Naive B cell (primary cell): ENCODE results near the gene TSEN54. TPM values are rescaled to one million over a fixed set of nuclear protein-coding genes. Genes with fewer than 3 reads are reported as not detected.
A peak's percentile ranks its signal among the peaks of the same experiment; 100 is the strongest.

Experiments
- ATAC-seq, 2 donors: fragments of 150-1000 bp; cut with Tn5 transposase; 2 replicates each; pipeline ENCODE4 v1.10.0; 2021; ENCODE audit warnings: low read depth in 2 of 2, mild to moderate bottlenecking in 2 of 2, moderate library complexity in 2 of 2
- DNase-seq: peaks from one replicate; pipeline ENCODE4 v3.0.0; 2022
- H3K27ac Mint-ChIP-seq, 6 donors: one replicate each; pipeline ENCODE4 v1.8.0; 2020 to 2022; ENCODE audit warnings: mild to moderate bottlenecking in 6 of 6, mixed read lengths in 6 of 6, moderate library complexity in 5 of 6, inconsistent platforms in 2 of 6
- H3K27me3 Mint-ChIP-seq, 3 donors: one replicate each; pipeline ENCODE4 v1.8.0; 2021 to 2022; ENCODE audit warnings: mixed read lengths in 3 of 3, mild to moderate bottlenecking in 1 of 3
- H3K36me3 Mint-ChIP-seq, 2 donors: one replicate each; pipeline ENCODE4 v1.8.0; 2020 to 2022; ENCODE audit warnings: mixed read lengths in 2 of 2, inconsistent platforms in 1 of 2, mild to moderate bottlenecking in 1 of 2
- H3K4me1 Mint-ChIP-seq, 3 donors: one replicate each; pipeline ENCODE4 v1.8.0; 2020 to 2022; ENCODE audit warnings: mixed read lengths in 3 of 3, inconsistent platforms in 1 of 3, mild to moderate bottlenecking in 1 of 3, moderate library complexity in 1 of 3
- H3K4me3 Mint-ChIP-seq, 8 donors: one replicate each; pipeline ENCODE4 v1.8.0; 2020 to 2022; ENCODE audit warnings: mild to moderate bottlenecking in 8 of 8, mixed read lengths in 8 of 8, moderate library complexity in 8 of 8, inconsistent platforms in 2 of 8
- H3K9me3 Mint-ChIP-seq, 7 donors: one replicate each; pipeline ENCODE4 v1.8.0; 2020 to 2022; ENCODE audit warnings: mixed read lengths in 7 of 7, mild to moderate bottlenecking in 5 of 7, inconsistent platforms in 2 of 7, moderate library complexity in 1 of 7
- polyA plus RNA-seq, 6 donors: library from polyadenylated mRNA; unstranded; fragments of 300-500 nt; fragmentation: Illumina TruSeq; gene quantifications; one replicate each; pipeline ENCODE4 v1.2.3, GENCODE V29; 2021; ENCODE audit warnings: low read depth in 6 of 6

TSEN54 gene
- polyA plus RNA-seq, 6 donors from 2014 or later, result 18.3 to 42.3 (median 23.7) TPM

- Mint-ChIP-seq H3K36me3 (peaks cover 0 to under 1% of the 10 kb centered on the region in 2 donors), H3K4me3 (no peak overlapping the region), H3K9me3 (no peaks in the 10 kb centered on the region), H3K27me3 (no peaks in the 10 kb centered on the region), H3K4me1 (no peaks in the 10 kb centered on the region), H3K27ac (no peak overlapping the region)
- ATAC-seq, result no peak
- no peak for DNase-seq
Observed at GRCh38 chr17:75502721-75503329, 13.5 kb upstream of the TSEN54 start.

GRCh38 chr17:75503337-75503950, 12.9 kb upstream of the TSEN54 start:
- ATAC-seq (no peak), DNase-seq (no peak)
- H3K27ac Mint-ChIP-seq, result no peak overlapping the region
- H3K36me3 Mint-ChIP-seq, result no peaks in the 10 kb centered on the region
- no peaks in the 10 kb centered on the region for H3K27me3 Mint-ChIP-seq
- no peak overlapping the region for H3K4me3 Mint-ChIP-seq
- no peaks in the 10 kb centered on the region for H3K9me3 Mint-ChIP-seq
- H3K4me1 Mint-ChIP-seq, result no peaks in the 10 kb centered on the region

GRCh38 chr17:75503976-75504346, 12.4 kb upstream of the TSEN54 start:
- no peak for DNase-seq
- H3K27ac Mint-ChIP-seq, result no peak overlapping the region

GRCh38 chr17:75504347-75505151, 11.8 kb upstream of the TSEN54 start:
- no peaks in the 10 kb centered on the region for H3K4me1 Mint-ChIP-seq
- no peaks in the 10 kb centered on the region for H3K36me3 Mint-ChIP-seq
- ATAC-seq (peak; percentile 83 to 91), DNase-seq (peak; percentile 51)
- H3K27ac Mint-ChIP-seq, result no peak overlapping the region
- H3K4me3 Mint-ChIP-seq, result no peak overlapping the region
- H3K27me3 Mint-ChIP-seq, result no peaks in the 10 kb centered on the region
- no peaks in the 10 kb centered on the region for H3K9me3 Mint-ChIP-seq

More at GRCh38 chr17:75503976-75504346, 12.4 kb upstream of the TSEN54 start:
- no peak overlapping the region for H3K4me3 Mint-ChIP-seq
- H3K9me3 Mint-ChIP-seq, result no peaks in the 10 kb centered on the region
- H3K27me3 Mint-ChIP-seq, result no peaks in the 10 kb centered on the region
- no peak for ATAC-seq
- no peaks in the 10 kb centered on the region for H3K36me3 Mint-ChIP-seq
- H3K4me1 Mint-ChIP-seq, result no peaks in the 10 kb centered on the region

GRCh38 chr17:75505152-75505409, 11.2 kb upstream of the TSEN54 start:
- H3K4me1 Mint-ChIP-seq, result no peaks in the 10 kb centered on the region
- H3K4me3 Mint-ChIP-seq, result no peak overlapping the region
- ATAC-seq (no peak), DNase-seq (no peak)
- no peaks in the 10 kb centered on the region for H3K9me3 Mint-ChIP-seq
- H3K27me3 Mint-ChIP-seq, result no peaks in the 10 kb centered on the region
- H3K27ac Mint-ChIP-seq, result no peak overlapping the region
- H3K36me3 Mint-ChIP-seq, result no peaks in the 10 kb centered on the region

GRCh38 chr17:75505640-75506039, 10.7 kb upstream of the TSEN54 start:
- no peaks in the 10 kb centered on the region for H3K27me3 Mint-ChIP-seq
- H3K9me3 Mint-ChIP-seq, result no peaks in the 10 kb centered on the region
- no peak overlapping the region for H3K27ac Mint-ChIP-seq
- no peak for ATAC-seq
- DNase-seq, result no peak
- no peaks in the 10 kb centered on the region for H3K36me3 Mint-ChIP-seq
- no peak overlapping the region for H3K4me3 Mint-ChIP-seq
- no peaks in the 10 kb centered on the region for H3K4me1 Mint-ChIP-seq

GRCh38 chr17:75506134-75506533, 10.2 kb upstream of the TSEN54 start:
- Mint-ChIP-seq H3K4me1 (no peaks in the 10 kb centered on the region), H3K27ac (no peak overlapping the region), H3K27me3 (no peaks in the 10 kb centered on the region), H3K4me3 (no peak overlapping the region), H3K9me3 (no peaks in the 10 kb centered on the region), H3K36me3 (no peaks in the 10 kb centered on the region)
- DNase-seq (no peak), ATAC-seq (no peak)

- Mint-ChIP-seq H3K27ac (no peak overlapping the region), H3K36me3 (no peaks in the 10 kb centered on the region), H3K27me3 (no peaks in the 10 kb centered on the region), H3K4me1 (no peaks in the 10 kb centered on the region), H3K4me3 (no peak overlapping the region), H3K9me3 (no peaks in the 10 kb centered on the region)
- no peak for DNase-seq
- ATAC-seq, result no peak
Observed at GRCh38 chr17:75506888-75507287, 9.4 kb upstream of the TSEN54 start.

- ATAC-seq (no peak), DNase-seq (no peak)
- Mint-ChIP-seq H3K9me3 (no peaks in the 10 kb centered on the region), H3K4me3 (no peak overlapping the region), H3K36me3 (no peaks in the 10 kb centered on the region), H3K4me1 (no peaks in the 10 kb centered on the region), H3K27me3 (no peaks in the 10 kb centered on the region), H3K27ac (no peak overlapping the region)
Observed at GRCh38 chr17:75507733-75508719, 8.3 kb upstream of the TSEN54 start.

- H3K36me3 Mint-ChIP-seq, result no peaks in the 10 kb centered on the region
- DNase-seq (no peak), ATAC-seq (no peak)
- H3K27me3 Mint-ChIP-seq, result no peaks in the 10 kb centered on the region
- no peak overlapping the region for H3K27ac Mint-ChIP-seq
- no peaks in the 10 kb centered on the region for H3K9me3 Mint-ChIP-seq
- no peaks in the 10 kb centered on the region for H3K4me1 Mint-ChIP-seq
- no peak overlapping the region for H3K4me3 Mint-ChIP-seq
Observed at GRCh38 chr17:75508931-75509361, 7.4 kb upstream of the TSEN54 start.

- ATAC-seq, result no peak
- Mint-ChIP-seq H3K4me3 (no peak overlapping the region), H3K36me3 (no peaks in the 10 kb centered on the region)
Observed at GRCh38 chr17:75509528-75510258, 6.6 kb upstream of the TSEN54 start.

GRCh38 chr17:75511270-75511609, 5.1 kb upstream of the TSEN54 start:
- no peak overlapping the region for H3K27ac Mint-ChIP-seq
- H3K36me3 Mint-ChIP-seq, result no peaks in the 10 kb centered on the region
- H3K9me3 Mint-ChIP-seq, result no peaks in the 10 kb centered on the region
- no peak for ATAC-seq
- no peaks in the 10 kb centered on the region for H3K4me1 Mint-ChIP-seq
- H3K4me3 Mint-ChIP-seq, result no peak overlapping the region
- H3K27me3 Mint-ChIP-seq, result no peaks in the 10 kb centered on the region
- no peak for DNase-seq

More at GRCh38 chr17:75509528-75510258, 6.6 kb upstream of the TSEN54 start:
- Mint-ChIP-seq H3K27ac (no peak overlapping the region), H3K27me3 (no peaks in the 10 kb centered on the region), H3K9me3 (no peaks in the 10 kb centered on the region), H3K4me1 (no peaks in the 10 kb centered on the region)
- DNase-seq, result no peak
